ENCODE data around the gene PTPN2.
"Not testable (repeated sequence)": the region's sequence is repeated elsewhere in the genome, so short reads cannot be mapped to it uniquely, and the experiment has no call there.

Gene PTPN2

DNA sequence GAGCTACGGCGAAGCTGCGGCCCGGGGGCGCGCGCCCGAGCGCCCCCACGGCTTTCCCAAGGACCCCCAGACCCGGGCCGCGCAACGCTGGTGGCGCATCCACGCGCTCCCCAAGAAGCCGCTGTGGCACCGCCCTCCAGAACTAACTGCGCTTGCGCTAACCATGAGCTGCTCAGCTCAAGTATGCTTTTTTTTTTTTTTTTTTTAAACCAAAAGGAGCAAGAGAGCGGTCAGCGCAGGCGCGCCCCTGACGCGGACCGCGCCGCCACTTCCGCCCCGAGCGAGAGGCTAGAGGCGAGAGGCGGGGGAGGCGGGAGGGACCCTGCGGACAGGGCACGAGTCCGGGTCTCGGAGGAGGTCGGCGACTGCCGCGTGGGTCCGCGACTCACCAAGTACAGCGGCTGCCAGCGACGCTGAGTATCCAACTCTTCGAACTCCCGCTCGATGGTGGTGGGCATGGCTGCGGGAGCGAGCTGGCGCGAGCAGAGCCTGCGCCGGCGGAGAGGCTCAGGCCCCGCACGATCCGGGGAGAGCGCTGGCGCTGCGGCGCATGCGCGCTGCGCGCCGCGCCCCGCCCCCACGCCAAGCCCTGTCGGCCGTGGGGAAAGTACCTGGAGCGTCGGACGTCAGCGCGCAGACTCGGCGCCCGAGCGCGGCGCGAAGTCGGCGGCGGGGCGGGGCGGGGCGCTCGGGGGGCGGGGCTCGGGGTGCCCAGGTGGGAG is at the start of gene PTPN2:
TSS of gene PTPN2 (minus strand) at position 554 of the 722 bp plus-strand sequence. CDS start at position 458, 96 bp downstream.
- DNase-seq = peak; percentile 87 to 90

- no peak for DNase-seq
Measured at GRCh38 chr18:12933327-12933726, 49.3 kb upstream of the PTPN2 start.

- DNase-seq = no peak
Measured at GRCh38 chr18:12930908-12931307, 46.9 kb upstream of the PTPN2 start.

DNA sequence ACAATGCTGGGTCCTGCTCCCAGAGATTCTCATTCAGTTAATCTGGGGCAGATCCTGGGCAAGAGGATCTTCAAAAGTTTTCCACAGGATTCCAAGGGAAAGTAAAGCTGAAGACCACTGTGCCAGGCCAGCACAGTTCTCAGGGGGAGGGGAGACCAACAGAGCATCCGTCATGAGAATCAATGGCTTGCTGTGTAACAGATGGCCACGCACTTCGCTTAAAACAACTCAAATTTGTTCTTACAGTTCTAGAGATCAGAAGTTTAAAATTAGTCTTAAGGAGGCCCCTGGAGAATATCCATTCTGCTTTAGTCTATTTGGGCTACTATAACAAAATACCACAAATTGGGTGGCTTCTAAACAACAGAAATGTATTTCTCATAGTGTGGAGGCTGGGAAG is 46.3 kb upstream of the PTPN2 start:
- no peak for DNase-seq

GRCh38 chr18:12929477-12930083 is 45.5 kb upstream of the PTPN2 start:
- no peak for DNase-seq

DNA sequence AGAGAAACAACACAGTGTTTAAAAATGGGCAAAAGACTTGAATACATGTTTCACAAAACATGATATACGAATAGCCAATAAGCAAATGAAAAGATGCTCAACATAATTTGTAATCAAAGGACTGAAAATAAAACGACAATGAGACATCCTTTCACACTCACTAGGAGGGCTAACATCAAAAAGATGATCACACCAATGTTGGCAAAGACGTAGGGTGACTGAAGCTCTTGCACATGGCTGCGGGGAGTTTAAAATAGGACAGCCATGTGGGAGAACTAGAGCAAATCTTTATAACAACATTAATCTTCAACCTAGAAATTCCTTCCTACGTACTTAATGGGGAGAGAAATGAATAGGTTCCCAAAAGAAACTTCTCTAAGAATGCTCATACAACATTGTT is 44.6 kb upstream of the PTPN2 start:
- no peak for DNase-seq

DNA sequence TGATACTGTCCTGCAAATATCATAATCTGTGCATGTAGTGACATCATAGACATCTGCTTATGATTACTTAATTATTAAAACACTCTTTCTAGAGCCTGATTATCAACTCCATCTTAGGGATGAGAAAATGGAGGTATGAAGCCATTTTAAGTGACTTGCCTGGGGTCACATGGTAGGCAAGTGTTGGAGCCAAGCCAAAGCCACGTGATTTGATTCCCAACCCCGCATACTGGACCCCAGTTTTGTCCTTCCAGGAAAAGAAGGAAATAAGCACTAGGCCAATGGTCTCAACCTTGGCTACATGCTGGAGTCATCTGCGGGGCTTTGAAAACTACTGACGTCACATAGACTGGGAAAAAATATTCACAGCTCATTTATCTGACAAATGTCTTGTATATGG is 44.2 kb upstream of the PTPN2 start:
- no peak for DNase-seq

DNA sequence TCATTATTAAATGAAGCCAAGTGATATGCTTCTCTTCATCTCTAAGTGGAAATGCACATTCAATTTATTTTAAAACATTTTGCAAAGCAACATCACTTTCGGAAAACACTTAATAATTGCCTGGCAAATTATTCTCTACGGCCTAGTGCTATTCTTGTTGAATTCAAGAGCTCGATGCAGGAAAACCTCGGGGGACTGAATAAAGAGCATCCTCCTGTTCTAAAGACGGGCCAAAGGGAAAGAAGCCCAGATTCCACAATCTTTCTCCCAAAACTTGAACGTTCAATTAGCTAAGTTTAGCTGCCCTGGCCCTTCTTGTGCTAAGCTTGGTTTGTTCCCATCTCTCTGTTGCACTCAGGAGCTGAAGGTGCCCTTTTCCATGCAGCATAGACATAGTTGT is 40.6 kb upstream of the PTPN2 start:
- no peak for DNase-seq

- no peak for DNase-seq
Measured at GRCh38 chr18:12922266-12922665, 38.2 kb upstream of the PTPN2 start.

DNA sequence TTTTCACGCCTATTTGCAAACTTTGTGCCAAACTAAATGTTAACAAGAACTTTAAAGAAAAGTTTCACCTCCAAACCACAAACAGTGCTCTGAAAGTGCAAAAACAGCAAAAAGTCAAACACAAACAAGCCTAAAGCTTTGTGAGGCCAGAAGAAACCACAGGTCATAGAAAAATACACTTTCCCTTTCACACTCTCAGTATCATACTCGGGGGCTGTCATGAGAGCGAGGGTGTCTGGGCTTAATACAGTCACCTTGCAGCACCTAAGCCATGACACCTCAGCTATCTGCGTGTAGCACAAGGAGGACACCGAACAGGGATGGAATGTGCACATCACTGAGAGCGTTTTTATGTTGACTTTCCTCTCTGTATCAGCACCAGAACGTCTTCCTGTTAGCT is 37.1 kb upstream of the PTPN2 start:
- no peak for DNase-seq

GRCh38 chr18:12911929-12912703 is 28.1 kb upstream of the PTPN2 start:
- DNase-seq = no peak

- peak; percentile 31 to 40 for DNase-seq
Measured at GRCh38 chr18:12911025-12911928, 27.2 kb upstream of the PTPN2 start.

GRCh38 chr18:12908706-12909105 is 24.7 kb upstream of the PTPN2 start:
- no peak for DNase-seq

GRCh38 chr18:12907258-12907925 is 23.4 kb upstream of the PTPN2 start:
- no peak for DNase-seq

- DNase-seq = no peak
Measured at GRCh38 chr18:12906773-12907172, 22.7 kb upstream of the PTPN2 start.

DNA sequence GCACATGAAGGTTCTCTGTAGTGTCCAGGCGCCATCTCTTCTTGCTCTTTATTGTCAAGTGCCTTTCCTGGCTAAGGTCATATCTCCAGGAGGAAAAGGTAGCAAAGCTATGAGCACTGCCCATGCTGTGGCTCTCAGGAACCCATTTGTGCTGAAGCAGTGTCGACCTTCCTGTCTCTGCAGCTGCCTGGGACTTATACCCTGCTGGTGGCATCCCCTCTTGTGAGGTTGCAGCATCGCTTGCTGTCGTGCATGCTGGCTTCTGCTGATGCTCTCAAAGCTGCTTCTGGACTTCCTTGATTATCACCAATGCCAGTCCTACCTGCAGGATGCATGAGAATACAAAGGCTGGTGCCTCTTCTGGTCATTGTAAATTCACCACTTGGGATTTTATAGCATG is 22.1 kb upstream of the PTPN2 start:
- DNase-seq = no peak

DNA sequence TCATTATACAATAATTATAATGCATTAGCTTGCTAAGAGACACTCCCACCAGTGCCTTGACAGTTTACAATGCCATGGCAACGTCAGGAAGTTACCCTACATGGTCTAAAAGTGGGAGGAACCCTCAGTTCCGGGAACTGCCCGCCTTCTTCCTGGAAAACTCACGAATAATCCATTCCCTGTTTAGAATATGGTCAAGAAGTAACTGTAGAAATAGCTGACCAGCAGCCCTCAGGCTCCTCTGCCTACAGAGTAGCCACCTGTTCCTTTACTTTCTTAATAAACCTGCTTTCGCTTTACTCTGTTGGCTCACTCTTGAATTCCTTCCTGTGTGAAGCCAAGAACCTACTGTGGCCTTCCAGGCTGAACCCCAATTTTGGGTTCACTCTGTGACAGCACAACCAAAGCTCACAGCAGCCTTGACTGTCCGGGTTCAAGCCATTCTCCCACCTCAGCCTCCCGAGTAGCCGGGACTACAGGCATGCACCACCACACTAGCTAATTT is 20.0 kb upstream of the PTPN2 start:
- DNase-seq = peak; percentile 46 to 50

GRCh38 chr18:12901208-12901607 is 17.2 kb upstream of the PTPN2 start:
- not testable (repeated sequence) for DNase-seq

DNA sequence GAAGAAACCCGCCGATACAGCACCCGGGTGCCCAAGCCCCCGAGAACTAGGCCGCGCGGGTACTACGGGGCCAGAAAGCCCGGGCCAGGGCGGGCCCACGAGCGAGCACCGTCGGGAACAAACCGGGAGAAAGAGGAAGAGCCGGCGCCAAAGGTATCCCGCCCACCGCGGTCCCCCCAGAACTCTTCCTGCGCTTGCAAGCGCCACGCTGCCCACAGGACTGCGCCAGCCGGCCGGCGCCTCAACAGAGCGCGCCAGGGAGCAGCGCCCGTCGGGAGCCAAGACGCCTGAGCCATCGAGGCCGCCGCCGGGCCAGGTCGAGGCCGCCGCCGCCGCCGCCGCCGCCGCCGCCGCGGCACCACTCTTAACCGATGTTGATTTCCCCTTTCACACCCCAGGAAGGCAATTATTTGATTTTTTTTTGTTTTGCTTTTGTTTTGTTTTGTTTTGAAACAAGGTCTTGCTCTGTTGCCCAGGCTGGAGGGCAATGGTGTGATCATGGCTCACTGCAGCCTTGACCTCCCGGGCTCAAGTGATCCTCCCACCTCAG is 12.8 kb upstream of the PTPN2 start:
- not testable (repeated sequence) for DNase-seq

- no peak for DNase-seq
Measured at GRCh38 chr18:12895626-12896025, 11.6 kb upstream of the PTPN2 start.

DNA sequence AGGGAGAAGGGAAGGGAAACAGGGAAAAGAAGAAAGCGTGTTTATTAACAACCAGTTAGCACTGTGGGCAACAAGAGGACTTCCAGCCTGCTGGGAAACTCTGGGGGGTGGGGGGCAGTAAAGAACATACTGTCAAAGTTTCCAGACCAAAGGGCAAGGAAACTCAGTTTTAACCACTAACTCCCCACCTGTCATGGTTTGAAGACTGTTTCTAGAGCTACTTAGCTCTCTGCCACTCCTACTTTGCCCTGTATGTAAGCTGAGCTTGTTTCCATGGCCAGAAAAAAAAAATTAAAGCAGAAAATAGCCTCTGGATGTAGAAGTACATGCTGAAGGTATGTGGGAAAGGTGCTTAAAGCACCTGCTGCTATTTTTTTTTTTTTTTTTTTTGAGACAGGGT is 11.0 kb upstream of the PTPN2 start:
- no peak for DNase-seq

- no peak for DNase-seq
Measured at GRCh38 chr18:12891561-12891960, 7.5 kb upstream of the PTPN2 start.

Data from activated CD4-positive, alpha-beta T cell treated with anti-CD3 and anti-CD28 coated beads, Interleukin-2, amount 50 U/mL, for 4 hours (primary cell).